Sigmoid colon (tissue), 7 donors: Measurements from ENCODE around the gene POLR1C. TPM values are rescaled to one million over a fixed set of nuclear protein-coding genes. Genes with fewer than 3 reads are reported as not detected.

Source experiments
- DNase-seq: peaks from one replicate; pipeline ENCODE4 v3.0.0-alpha.2; 2019
- H3K27ac ChIP-seq, 4 donors: fragments of 200-600 bp; sonication (generic); one replicate each; pipeline ENCODE4 v1.5.1; 2016 to 2019; ENCODE audit warnings: mild to moderate bottlenecking in 1 of 4
- H3K27me3 ChIP-seq, 3 donors: fragments of 200-600 bp; sonication (generic); one replicate each; pipeline ENCODE4 v1.5.1; 2019; ENCODE audit warnings: mild to moderate bottlenecking in 1 of 3
- H3K36me3 ChIP-seq, 4 donors: fragments of 200-600 bp; sonication (generic); one replicate each; pipeline ENCODE4 v1.5.1; 2016 to 2019
- H3K4me1 ChIP-seq, 4 donors: fragments of 200-600 bp; sonication (generic); one replicate each; pipeline ENCODE4 v1.5.1; 2017 to 2019
- H3K4me3 ChIP-seq, 4 donors: fragments of 200-600 bp; sonication (generic); one replicate each; pipeline ENCODE4 v1.5.1; 2017 to 2019; ENCODE audit warnings: mild to moderate bottlenecking in 2 of 4, moderate library complexity in 1 of 4
- H3K9me3 ChIP-seq, 4 donors: fragments of 200-600 bp in 3 of 4; sonication (generic) in 3 of 4; one replicate each; pipeline versions ENCODE4 v1.5.1 to v1.6.1; 2013 to 2019
- EP300 ChIP-seq, 4 donors: sonication (generic); formaldehyde crosslinking; IDR thresholded peaks; one replicate each; pipeline ENCODE4 v1.6.1; 2017; ENCODE audit warnings: antibody characterized with exemption in 4 of 4
- POLR2A ChIP-seq, 2 donors: fragments of 450-650 bp; IDR thresholded peaks; one replicate each; pipeline ENCODE4 v1.6.1; 2016; ENCODE audit warnings: antibody characterized with exemption in 2 of 2, mild to moderate bottlenecking in 2 of 2, moderate library complexity in 2 of 2
- POLR2AphosphoS5 ChIP-seq, 4 donors: sonication (generic); formaldehyde crosslinking; IDR thresholded peaks; one replicate each; pipeline ENCODE4 v1.6.1; 2017; ENCODE audit warnings: antibody characterized with exemption in 4 of 4
- WGBS, 2 donors: extraction: QIAGEN DNeasy Blood & Tissue Kit; methylation state at CpG; one replicate each; pipeline ENCODE4 v1.1.7; 2013; 5-methylcytosine and 5-hydroxymethylcytosine counted together
- intact Hi-C: fragments of 100-400 bp; cut with DNase I; formaldehyde crosslinking; loops from one replicate; pipeline ENCODE4 v1.15.1; 2023
- polyA plus RNA-seq, 3 donors: library from polyadenylated mRNA; stranded (reverse); fragments of 200-250 nt; gene quantifications; one replicate each; pipeline ENCODE4 v1.2.3, GENCODE V29; 2013
- small RNA-seq, 3 donors: library from RNA; depleted of rRNA; stranded (forward); fragments of <200 nt; gene quantifications; one replicate each; pipeline ENCODE3, GENCODE V24; 2016
- total RNA-seq, 4 donors: library from RNA; depleted of rRNA; stranded (reverse); fragments of >200 nt; gene quantifications; one replicate each; pipeline ENCODE4 v1.1.0, GENCODE V29; 2016
- TF ChIP-seq, protein P1 (sequence below), 4 experiments: fragments of 450-650 bp in 3 of 4; fragments of 200-600 bp in 1 of 4; IDR thresholded peaks; one replicate each; pipeline ENCODE4 v1.5.1; 2016 to 2019; ENCODE audit warnings: antibody characterized with exemption in 4 of 4, mild to moderate bottlenecking in 3 of 4, moderate library complexity in 2 of 4
- donor health status: healthy with polysubstance abuse.
- donor health status: Bipolar disorder and iron deficiency.
- donor health status: healthy.

POLR1C gene
- total and polyA plus RNA-seq, 7 donors = 11.9 to 39.5 (median 18.2) TPM

- H3K27ac ChIP-seq = no peak overlapping the region
- H3K27me3 ChIP-seq = no peaks in the 10 kb centered on the region
- TF ChIP-seq EP300 (IDR thresholded peaks at IDR 0.05) (no peak), POLR2AphosphoS5 (IDR thresholded peaks at IDR 0.05) (no peak), POLR2A (IDR thresholded peaks at IDR 0.05) (no peak)
- TF ChIP-seq, protein P1, sequence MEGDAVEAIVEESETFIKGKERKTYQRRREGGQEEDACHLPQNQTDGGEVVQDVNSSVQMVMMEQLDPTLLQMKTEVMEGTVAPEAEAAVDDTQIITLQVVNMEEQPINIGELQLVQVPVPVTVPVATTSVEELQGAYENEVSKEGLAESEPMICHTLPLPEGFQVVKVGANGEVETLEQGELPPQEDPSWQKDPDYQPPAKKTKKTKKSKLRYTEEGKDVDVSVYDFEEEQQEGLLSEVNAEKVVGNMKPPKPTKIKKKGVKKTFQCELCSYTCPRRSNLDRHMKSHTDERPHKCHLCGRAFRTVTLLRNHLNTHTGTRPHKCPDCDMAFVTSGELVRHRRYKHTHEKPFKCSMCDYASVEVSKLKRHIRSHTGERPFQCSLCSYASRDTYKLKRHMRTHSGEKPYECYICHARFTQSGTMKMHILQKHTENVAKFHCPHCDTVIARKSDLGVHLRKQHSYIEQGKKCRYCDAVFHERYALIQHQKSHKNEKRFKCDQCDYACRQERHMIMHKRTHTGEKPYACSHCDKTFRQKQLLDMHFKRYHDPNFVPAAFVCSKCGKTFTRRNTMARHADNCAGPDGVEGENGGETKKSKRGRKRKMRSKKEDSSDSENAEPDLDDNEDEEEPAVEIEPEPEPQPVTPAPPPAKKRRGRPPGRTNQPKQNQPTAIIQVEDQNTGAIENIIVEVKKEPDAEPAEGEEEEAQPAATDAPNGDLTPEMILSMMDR (IDR thresholded peaks at IDR 0.05) = no peak
- peaks cover 5 to 72% (median 28%) of the 10 kb centered on the region in 4 donors for H3K36me3 ChIP-seq
- no peaks in the 10 kb centered on the region for H3K9me3 ChIP-seq
- no peak for DNase-seq
- intact Hi-C loops = no loop called here
- peaks cover 0 to 13% (median 9%) of the 10 kb centered on the region in 4 donors for H3K4me1 ChIP-seq
- WGBS, 2 donors = 91 to 92% methylated on average over 5 of the region's 5 CpGs
- no peak overlapping the region for H3K4me3 ChIP-seq
Measured at GRCh38 chr6:43570876-43571441, 54.1 kb downstream of the POLR1C start.

Small RNA genes within 50 kb of the gene (small RNA-seq; reads per million reads assigned to genes)
- 0 reads per million in 3 donors for gene RF00426
- gene RNU6-1113P = 0 reads per million in 3 donors

Other genes with a start within 250 kb of the POLR1C start
- not detected for gene SLC22A7, start 218.8 kb upstream of the POLR1C start, total RNA-seq
- gene SLC22A7, start 218.8 kb upstream of the POLR1C start, polyA plus RNA-seq = not detected
- not detected for gene CRIP3, start 208.3 kb upstream of the POLR1C start, total RNA-seq
- 1 to 10 TPM in 1 of 3 donors, not detected in 2; 5.2 TPM for gene CRIP3, start 208.3 kb upstream of the POLR1C start, polyA plus RNA-seq
- gene ZNF318, start 147.4 kb upstream of the POLR1C start, total RNA-seq = 10 to 100 TPM; 11.7 to 19.1 (median 15.1) TPM
- 10 to 100 TPM in 1 of 3 donors, 1 to 10 TPM in 2; 2.1 to 12.7 (median 2.4) TPM for gene ZNF318, start 147.4 kb upstream of the POLR1C start, polyA plus RNA-seq
- 10 to 100 TPM; 11.5 to 24.9 (median 12.3) TPM for gene ABCC10, start 89.5 kb upstream of the POLR1C start, total RNA-seq
- 10 to 100 TPM in 1 of 3 donors, 1 to 10 TPM in 2; 2.4 to 25.0 (median 5.1) TPM for gene ABCC10, start 89.5 kb upstream of the POLR1C start, polyA plus RNA-seq
- gene DLK2, start 61.5 kb upstream of the POLR1C start, total RNA-seq = not detected
- gene DLK2, start 61.5 kb upstream of the POLR1C start, polyA plus RNA-seq = under 1 TPM in 1 of 3 donors, not detected in 2; 0.64 TPM
- gene TJAP1, start 39.5 kb upstream of the POLR1C start, total RNA-seq = 10 to 100 TPM; 14.8 to 27.1 (median 23.6) TPM
- gene TJAP1, start 39.5 kb upstream of the POLR1C start, polyA plus RNA-seq = 10 to 100 TPM in 1 of 3 donors, 1 to 10 TPM in 2; 3.0 to 20.0 (median 9.0) TPM
- gene LRRC73, start 6.7 kb upstream of the POLR1C start, total RNA-seq = 1 to 10 TPM in 2 of 4 donors, under 1 TPM in 2; 0.33 to 1.1 (median 0.72) TPM
- under 1 TPM in 1 of 3 donors, not detected in 2; 0.47 TPM for gene LRRC73, start 6.7 kb upstream of the POLR1C start, polyA plus RNA-seq
- 10 to 100 TPM; 58.4 to 74.2 (median 66.0) TPM for gene YIPF3, start 163 bp upstream of the POLR1C start, total RNA-seq
- 10 to 100 TPM; 35.4 to 93.6 (median 42.6) TPM for gene YIPF3, start 163 bp upstream of the POLR1C start, polyA plus RNA-seq
- gene XPO5, start 58.9 kb downstream of the POLR1C start, total RNA-seq = 10 to 100 TPM; 13.7 to 53.7 (median 14.7) TPM
- gene XPO5, start 58.9 kb downstream of the POLR1C start, polyA plus RNA-seq = 10 to 100 TPM in 1 of 3 donors, 1 to 10 TPM in 2; 3.0 to 11.5 (median 7.8) TPM
- 1 to 10 TPM; 4.9 to 7.8 (median 6.3) TPM for gene POLH, start 59.1 kb downstream of the POLR1C start, total RNA-seq
- 1 to 10 TPM; 1.8 to 6.5 (median 3.0) TPM for gene POLH, start 59.1 kb downstream of the POLR1C start, polyA plus RNA-seq
- 10 to 100 TPM; 26.8 to 36.6 (median 32.5) TPM for gene GTPBP2, start 112.2 kb downstream of the POLR1C start, total RNA-seq
- 10 to 100 TPM; 44.4 to 71.0 (median 70.5) TPM for gene GTPBP2, start 112.2 kb downstream of the POLR1C start, polyA plus RNA-seq
- gene MAD2L1BP, start 118.8 kb downstream of the POLR1C start, total RNA-seq = 10 to 100 TPM; 13.0 to 32.3 (median 29.8) TPM
- 10 to 100 TPM; 41.9 to 68.7 (median 49.2) TPM for gene MAD2L1BP, start 118.8 kb downstream of the POLR1C start, polyA plus RNA-seq
- gene RSPH9, start 127.9 kb downstream of the POLR1C start, total RNA-seq = under 1 TPM in 3 of 4 donors, not detected in 1; under 0.01 to 0.68 (median 0.16) TPM
- under 1 TPM; 0.25 to 0.60 (median 0.46) TPM for gene RSPH9, start 127.9 kb downstream of the POLR1C start, polyA plus RNA-seq
- 10 to 100 TPM; 28.8 to 43.9 (median 34.1) TPM for gene MRPS18A, start 170.7 kb downstream of the POLR1C start, total RNA-seq
- 10 to 100 TPM; 72.1 to 93.2 (median 90.2) TPM for gene MRPS18A, start 170.7 kb downstream of the POLR1C start, polyA plus RNA-seq